ENCODE measurements around the gene PRRC1.

GRCh38 chr5:127517480-127518318 is at the start of gene PRRC1:
- TF ChIP-seq ETS1 (IDR thresholded peaks at IDR 0.05) (no peak), ZNF114 (CRISPR knock-in tag; IDR thresholded peaks at IDR 0.05) (no peak), CTCF (conservative IDR thresholded peaks at IDR 0.05; ENCODE audit: low read depth in 2 of 2) (no peak)
